ENCODE data around the gene GAGE10.
"Not testable (repeated sequence)": the region's sequence is repeated elsewhere in the genome, so short reads cannot be mapped to it uniquely, and the experiment has no call there.

The GAGE10 gene

DNA sequence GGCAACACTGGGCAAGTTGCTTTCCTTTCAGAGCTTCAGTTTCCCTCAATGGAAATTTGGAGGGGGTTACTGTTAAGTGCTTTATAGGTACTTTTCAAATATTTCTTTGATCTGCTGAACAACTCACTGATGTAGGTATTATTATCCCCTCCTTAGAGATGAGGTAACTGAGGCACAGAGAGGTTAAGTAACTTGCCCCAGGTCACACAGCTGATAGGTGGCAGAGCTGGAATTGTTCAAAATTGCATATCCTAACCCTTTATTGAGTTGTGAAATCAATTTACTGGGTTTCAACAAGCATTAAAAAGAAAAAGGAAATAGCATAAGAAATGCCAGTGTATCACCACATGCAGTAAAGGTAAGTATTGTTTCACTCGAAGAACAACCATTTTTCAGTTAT lies 27.2 kb upstream of the GAGE10 start:
- in situ Hi-C loops (cut with MboI; ENCODE audit: low sequenced_read_pairs): no loop called here

GRCh38 chrX:49276671-49277534 lies 26.5 kb upstream of the GAGE10 start:
- in situ Hi-C loops (cut with MboI; ENCODE audit: low sequenced_read_pairs): no loop called here

DNA sequence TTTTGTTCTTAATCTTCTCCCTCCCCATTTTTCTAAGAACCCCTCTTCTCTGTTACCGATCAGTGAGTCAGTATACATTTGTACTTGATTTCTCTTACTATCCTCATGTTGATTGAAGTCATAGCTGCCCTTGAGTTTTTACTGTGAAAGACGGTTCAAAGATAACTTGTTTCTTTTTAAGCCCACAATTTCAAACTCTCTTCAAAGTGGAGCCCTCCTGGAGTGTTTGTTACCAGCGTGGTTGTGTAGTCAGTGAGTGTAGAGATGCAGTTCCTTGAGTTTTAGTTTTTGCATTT lies 26.0 kb upstream of the GAGE10 start:
- in situ Hi-C loops (cut with MboI; ENCODE audit: low sequenced_read_pairs): no loop called here

GRCh38 chrX:49278081-49278480 lies 25.4 kb upstream of the GAGE10 start:
- in situ Hi-C loops (cut with MboI; ENCODE audit: low sequenced_read_pairs): no loop called here

DNA sequence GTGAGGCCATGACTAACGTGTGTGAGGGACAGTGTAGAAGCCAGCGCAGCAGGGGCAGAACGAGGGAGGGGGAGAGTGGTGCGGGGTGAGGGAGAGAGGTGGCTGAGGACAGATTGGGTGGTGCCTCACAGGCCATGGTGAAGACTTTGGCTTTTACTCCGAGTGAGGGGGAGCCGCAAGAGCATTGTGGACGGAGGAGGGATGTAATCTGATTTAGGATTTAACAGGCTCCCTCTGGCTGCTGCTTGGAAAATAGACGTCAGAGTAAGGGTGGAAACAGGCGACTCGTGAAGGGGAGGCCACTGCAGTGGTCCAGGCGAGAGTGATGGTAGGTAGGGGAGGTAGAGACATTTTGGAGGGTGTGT lies 20.8 kb upstream of the GAGE10 start:
- in situ Hi-C loops (cut with MboI; ENCODE audit: low sequenced_read_pairs): no loop called here

GRCh38 chrX:49284212-49284611 lies 19.2 kb upstream of the GAGE10 start:
- in situ Hi-C loops (cut with MboI; ENCODE audit: low sequenced_read_pairs): no loop called here

DNA sequence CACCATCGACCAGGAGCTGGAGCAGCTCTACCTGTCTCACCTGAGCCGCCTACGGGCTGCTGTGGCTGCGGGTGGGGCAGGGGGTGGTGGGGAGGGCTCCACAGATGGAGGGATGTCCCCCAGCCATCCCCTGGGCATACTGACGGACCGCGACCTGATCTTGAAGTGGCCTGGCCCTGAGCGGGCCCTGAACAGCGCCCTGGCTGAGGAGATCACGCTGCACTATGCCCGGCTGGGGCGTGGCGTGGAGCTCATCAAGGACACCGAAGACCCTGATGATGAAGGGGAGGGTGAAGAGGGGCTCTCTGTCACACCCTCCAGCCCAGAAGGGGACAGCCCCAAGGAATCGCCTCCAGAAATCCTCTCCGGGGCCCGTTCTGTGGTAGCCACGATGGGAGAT lies 17.3 kb upstream of the GAGE10 start:
- in situ Hi-C loops (cut with MboI; ENCODE audit: low sequenced_read_pairs): no loop called here

- in situ Hi-C loops (cut with MboI; ENCODE audit: low sequenced_read_pairs): no loop called here
Observed at GRCh38 chrX:49286581-49286980, 16.9 kb upstream of the GAGE10 start.

DNA sequence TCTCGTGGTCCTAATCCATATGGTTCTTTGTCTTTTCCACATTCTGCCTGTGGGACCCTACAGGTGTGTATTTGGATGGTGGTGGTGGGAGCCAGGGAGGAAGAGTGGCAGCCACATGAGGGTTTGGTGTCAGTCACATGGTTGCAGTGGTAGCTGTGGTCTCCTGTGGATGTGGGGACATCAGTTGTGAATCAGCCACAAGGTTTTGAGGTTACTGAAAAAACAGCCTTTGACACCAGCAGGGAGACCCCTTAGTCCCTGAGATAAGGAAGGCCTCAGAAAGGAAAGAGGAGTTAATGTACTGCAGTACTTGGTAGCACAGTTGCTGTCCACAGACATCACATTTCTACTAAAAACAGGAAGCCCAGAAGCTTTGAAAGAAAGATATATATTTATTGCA lies 15.8 kb upstream of the GAGE10 start:
- in situ Hi-C loops (cut with MboI; ENCODE audit: low sequenced_read_pairs): no loop called here

GRCh38 chrX:49290215-49290614 lies 13.2 kb upstream of the GAGE10 start:
- in situ Hi-C loops (cut with MboI; ENCODE audit: low sequenced_read_pairs): no loop called here

- in situ Hi-C loops (cut with MboI; ENCODE audit: low sequenced_read_pairs): no loop called here
Observed at GRCh38 chrX:49291615-49292337, 11.7 kb upstream of the GAGE10 start.

- in situ Hi-C loops (cut with MboI; ENCODE audit: low sequenced_read_pairs): no loop called here
Observed at GRCh38 chrX:49292400-49293362, 10.8 kb upstream of the GAGE10 start.

DNA sequence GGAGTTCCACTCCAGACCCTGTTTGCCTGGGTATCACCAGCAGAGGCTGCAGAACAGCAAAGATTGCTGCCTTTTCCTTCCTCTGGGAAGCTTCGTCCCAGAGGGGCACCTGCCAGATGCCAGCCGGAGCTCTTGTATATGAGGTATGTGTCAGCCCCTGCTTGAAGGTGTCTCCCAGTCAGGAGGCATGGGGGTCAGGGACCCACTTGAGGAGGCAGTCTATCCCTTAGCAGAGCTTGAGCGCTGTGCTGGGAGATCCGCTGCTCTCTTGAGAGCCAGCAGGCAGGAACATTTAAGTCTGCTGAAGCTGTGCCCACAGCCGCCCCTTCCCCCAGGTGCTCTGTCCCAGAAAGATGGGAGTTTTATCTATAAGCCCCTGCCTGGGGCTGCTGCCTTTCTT lies 4.2 kb upstream of the GAGE10 start:
- in situ Hi-C loops (cut with MboI; ENCODE audit: low sequenced_read_pairs): not testable (repeated sequence)

DNA sequence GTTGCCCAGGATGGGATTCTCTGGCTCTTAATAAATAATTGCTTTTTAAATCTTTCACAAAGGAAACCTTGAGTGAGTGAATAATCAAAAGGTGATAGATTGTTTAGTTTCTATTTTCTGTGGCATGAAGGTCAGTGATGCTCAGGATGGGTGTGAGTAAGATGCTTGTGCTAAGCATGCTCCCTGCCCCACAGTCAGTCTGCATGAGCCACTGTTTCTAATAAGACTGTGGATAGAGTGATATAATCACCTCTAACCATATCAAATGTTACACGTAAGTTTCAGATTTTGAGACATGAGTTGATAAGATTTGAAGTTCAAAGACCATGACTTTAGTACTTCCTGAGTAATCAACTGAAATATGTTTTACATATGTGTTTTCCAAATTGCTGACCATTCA lies 2.7 kb upstream of the GAGE10 start:
- in situ Hi-C loops (cut with MboI; ENCODE audit: low sequenced_read_pairs): no loop called here

GRCh38 chrX:49307775-49308174 lies 4.3 kb downstream of the GAGE10 start:
- in situ Hi-C loops (cut with MboI; ENCODE audit: low sequenced_read_pairs): not testable (repeated sequence)

- in situ Hi-C loops (cut with MboI; ENCODE audit: low sequenced_read_pairs): no loop called here
Observed at GRCh38 chrX:49308604-49309269, 5.3 kb downstream of the GAGE10 start.

DNA sequence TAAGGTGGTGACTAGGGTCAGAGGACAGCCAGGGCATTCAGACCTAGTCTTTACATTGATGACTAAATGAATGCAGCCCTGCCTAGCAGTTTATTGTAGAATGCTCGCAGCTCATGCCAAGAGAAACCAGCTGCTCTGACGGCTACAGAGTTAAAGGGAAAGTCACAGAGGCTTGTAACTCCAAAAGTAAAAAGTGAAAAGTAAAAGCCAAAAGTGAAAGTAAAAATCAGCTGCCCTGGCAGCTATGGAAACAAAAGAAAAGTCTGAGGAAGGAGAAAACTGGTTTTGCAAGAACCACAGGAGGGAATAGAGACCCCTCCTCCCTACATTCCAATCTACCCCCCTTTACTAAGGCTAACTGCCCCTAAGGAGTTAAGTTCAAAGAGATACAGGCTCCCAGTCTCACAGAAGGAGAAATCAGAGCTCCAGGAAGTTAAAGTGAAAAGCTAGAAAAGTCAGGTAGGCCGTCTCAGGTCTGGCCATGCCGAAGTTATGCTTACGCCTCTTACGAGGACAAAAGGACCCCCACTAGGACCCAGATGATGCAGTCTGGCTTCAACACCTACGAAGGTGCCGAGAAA lies 6.0 kb downstream of the GAGE10 start:
- in situ Hi-C loops (cut with MboI; ENCODE audit: low sequenced_read_pairs): no loop called here

DNA sequence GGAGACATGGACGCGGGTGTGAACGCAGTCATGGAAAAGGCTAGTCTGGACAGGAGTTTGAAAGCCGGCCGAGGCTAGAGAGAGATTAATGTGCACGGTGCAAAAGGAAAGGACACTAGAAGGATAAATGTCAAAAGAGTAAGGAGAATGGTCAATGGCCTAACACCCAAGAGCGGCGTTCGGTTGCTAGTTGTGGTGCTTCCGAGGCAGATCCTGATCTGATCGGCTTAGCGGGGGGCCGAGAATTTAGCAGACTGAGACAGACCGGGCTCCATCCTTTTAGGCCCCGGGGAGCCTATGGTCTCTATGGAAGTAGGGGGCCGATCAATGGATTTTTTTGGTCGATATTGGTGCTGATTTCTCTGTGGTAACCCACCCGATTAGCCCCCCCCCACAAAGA lies 6.9 kb downstream of the GAGE10 start:
- in situ Hi-C loops (cut with MboI; ENCODE audit: low sequenced_read_pairs): no loop called here

GRCh38 chrX:49312176-49312575 lies 8.7 kb downstream of the GAGE10 start:
- in situ Hi-C loops (cut with MboI; ENCODE audit: low sequenced_read_pairs): no loop called here

DNA sequence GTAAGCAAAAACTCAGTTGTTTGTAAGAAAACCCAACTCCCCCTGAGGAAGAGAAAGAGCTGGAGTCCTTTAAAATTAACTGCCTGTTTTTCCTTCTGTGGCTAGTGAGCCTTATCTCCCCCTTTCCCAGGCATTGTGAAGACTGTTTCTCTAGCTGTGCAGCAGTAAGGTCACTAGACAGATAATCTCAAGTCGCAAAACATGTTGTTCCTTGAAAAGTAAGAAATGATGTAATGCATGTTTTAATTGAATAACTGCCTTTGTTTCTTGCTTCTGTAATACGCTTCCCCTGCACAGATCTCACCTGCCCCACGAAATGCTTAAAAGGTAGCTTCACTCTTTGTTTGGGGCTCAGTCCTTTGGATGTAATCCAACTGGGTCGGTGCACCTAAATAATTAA lies 12.6 kb downstream of the GAGE10 start:
- in situ Hi-C loops (cut with MboI; ENCODE audit: low sequenced_read_pairs): no loop called here

- in situ Hi-C loops (cut with MboI; ENCODE audit: low sequenced_read_pairs): not testable (repeated sequence)
Observed at GRCh38 chrX:49321737-49322136, 18.3 kb downstream of the GAGE10 start, which contains the start of gene GAGE12J. Gene GAGE12J (plus strand): TSS chrX:49322037. CDS start chrX:49323194, 1,157 bp downstream.

Measured in HL-60/S4 treated with phorbol 12-myristate 13-acetate at 8.2 ng/mL for 4 days and 3 days (cell line).